IPS-18c (cell line): Measurements from ENCODE around the gene UBE2M.

ENCODE experiments used
- H3K4me3 ChIP-seq: 2 replicates; pipeline ENCODE4 v1.7.0; 2013; ENCODE audit warnings: low read depth, mild to moderate bottlenecking, low read length, moderate library complexity; ENCODE audit not compliant: insufficient read depth
- H3K9me3 ChIP-seq: one replicate; pipeline ENCODE4 v1.6.1; 2013; ENCODE audit warnings: mild to moderate bottlenecking, low read length, moderate library complexity; ENCODE audit not compliant: control insufficient read depth, insufficient read depth

UBE2M gene

DNA sequence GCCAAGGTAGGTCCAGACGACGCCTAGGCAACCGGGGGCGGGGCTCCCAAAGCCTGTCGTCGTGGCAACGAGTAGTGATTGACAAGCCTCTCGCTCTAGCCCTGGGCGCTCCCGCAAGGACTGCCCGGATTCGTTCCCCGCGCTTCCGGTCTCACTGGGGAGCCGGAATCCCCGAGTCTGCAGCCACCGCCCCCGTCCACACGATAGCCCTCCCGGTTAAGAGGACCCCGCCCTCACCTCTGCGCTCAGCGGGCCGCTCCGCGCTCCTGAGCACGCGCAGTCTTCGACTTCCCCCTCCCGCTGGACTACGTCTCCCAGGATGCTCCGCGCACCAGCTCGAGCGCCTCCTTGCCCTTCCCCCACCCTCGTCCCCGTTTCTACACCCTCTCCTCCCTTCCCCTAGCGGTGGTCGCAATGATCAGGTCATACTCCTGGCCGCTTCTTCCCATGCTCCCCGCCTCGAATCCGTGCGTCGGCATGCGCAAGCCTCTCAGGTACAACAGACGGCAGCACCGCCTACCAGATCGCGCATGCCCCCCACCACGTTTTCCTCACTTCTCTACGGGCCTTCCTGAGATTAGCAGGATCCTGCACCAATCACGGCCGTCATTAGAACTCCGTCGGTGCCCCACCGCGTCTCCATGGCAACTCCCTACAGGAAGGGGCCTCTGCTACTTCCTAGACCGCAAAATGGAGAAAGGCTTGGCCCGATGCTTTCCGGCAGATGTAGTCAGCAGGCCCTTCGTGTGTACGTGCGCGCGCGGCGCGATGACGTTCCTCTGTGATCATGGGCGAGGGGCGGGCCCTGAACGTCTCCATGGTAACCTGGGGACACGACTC, 14.6 kb upstream of the UBE2M start, which contains the start of gene MZF1:
TSS of gene MZF1 (minus strand) at position 518 of the 840 bp plus-strand sequence. CDS start 1,946 bp downstream, outside the sequence.
- Histone ChIP-seq H3K9me3 (no peaks in the 10 kb centered on the region), H3K4me3 (peak within 1 kb of the TSS; percentile 79)

DNA sequence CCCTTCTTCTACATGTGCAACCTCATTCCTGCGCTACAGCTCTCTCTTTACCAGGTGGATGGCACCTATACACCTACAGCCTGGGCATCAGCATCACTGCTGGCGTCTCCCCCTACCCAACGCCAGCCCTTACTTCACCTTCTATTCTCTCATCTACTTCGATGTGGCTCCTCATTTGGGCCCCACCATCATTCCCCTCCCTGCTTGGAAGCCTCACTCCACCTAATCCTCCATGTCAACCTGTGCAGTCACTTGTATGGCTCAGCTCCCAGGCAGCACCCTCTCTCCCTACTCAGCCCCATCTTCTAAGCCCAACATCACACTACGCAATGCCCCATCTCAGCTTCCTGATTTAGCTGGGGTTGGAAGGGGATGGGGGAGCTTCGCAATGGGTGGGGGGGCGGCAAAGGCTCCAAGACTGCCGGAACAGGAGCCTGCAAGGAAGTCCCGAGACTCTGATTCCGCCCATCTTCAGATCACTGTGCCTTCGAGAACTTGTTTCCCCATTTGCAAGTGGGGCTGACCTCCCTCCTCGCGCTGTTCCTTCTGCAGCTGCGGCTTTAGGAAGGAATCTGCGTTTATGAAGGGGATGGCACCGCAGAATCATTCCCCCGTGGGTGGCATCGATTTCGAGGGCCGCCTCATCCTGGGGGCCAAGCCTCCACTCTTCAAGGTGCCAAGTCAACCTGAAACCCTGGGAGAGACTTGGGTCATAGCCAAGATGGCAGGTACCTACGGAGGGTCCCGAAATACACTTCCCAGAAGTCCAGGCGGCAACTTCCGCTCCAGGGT, 13.8 kb upstream of the UBE2M start:
- H3K4me3 ChIP-seq = peak overlapping the region; percentile 79
- no peaks in the 10 kb centered on the region for H3K9me3 ChIP-seq

DNA sequence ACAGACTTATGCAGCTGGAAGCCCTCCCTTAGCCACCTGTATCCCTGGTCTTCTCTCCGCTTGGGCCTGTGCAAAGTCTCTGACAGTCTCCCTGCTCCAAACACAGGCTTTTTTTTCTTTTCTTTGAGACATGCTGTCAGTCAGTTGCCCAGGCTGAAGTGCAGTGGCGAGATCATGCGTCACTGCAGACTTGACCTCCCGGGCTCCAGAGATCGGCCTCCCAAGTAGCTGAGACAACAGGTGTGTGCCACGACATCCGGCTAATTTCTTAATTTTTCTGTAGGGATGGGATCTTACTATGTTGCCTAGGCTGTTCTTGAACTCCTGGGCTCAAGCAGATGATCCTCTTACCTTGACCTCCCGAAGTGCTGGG, 13.2 kb upstream of the UBE2M start:
- Histone ChIP-seq H3K9me3 (no peaks in the 10 kb centered on the region), H3K4me3 (no peak overlapping the region)

DNA sequence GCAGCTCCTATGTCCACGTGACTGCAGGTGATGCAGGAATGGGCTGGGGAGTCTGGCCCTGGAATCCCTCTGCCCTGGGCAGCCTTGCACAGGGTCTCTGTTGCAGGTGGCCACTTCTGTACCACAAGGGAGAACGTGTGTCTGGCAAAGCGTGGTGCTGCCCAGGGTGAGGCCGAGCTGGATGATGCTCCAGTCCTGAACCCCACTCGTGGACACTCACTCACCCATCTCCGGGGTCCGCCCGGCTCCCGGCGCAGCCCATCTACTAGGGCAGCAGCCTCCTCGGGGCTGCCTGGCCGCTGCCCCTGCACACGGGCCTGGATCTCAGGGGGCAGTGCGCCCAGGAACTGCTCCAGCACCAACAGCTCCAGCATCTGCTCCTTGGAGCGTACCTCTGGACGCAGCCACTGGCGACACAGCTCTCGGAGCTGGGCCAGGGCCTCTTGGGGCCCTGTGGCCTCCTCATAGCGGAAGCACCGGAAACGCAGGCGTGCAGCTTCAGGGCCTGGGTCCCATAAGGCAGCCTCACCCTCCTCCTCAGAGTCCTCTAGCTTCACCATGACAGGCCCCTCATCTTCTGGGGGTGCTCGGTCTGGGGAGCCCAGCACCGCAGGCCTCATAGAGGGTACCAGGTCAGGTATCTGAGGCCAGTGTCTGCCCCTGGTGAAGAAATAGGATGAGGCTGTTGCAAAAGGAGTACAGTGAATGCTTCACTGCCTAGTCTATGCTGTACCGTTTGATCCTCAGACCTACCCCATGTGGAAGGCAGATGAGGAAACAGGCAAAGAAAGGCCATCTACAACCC, 12.6 kb upstream of the UBE2M start:
- Histone ChIP-seq H3K4me3 (no peak overlapping the region; the same call in 1 of the 2 replicates), H3K9me3 (no peaks in the 10 kb centered on the region)

DNA sequence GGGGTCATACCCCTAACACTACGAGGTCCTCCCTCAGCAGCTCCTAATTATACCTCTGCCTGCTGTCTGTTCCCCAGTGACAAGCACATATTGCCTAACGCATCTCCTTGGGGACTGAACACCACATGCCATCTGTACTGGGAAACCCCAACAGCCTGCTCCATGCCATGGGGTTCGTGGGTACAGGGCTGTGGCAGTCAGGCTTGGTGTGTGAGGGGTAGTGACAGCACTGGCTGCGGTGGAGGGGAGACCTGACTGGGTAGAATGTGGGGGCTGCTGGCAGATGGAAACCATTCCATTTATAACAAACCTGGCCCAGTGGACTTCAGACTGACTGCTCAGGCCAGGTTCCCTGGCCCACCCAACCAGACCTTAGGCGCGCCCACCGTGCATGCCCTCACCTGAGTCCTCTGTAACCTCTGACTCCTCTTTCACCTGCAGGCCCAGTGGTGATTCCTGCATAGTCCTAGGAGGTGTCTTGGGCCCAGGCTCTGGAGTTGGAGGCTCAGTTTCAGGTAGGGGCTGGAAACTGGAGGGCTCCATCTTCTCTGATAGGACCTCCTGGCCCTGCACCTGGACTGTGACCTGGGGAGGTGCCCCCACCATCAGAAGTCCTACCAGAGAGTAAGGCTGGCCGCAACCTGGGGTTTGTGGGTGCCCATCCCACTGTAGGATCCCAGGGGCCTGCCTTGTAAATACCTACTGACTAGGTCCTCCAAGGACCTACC, 11.7 kb upstream of the UBE2M start:
- no peaks in the 10 kb centered on the region for H3K9me3 ChIP-seq
- no peak overlapping the region for H3K4me3 ChIP-seq

DNA sequence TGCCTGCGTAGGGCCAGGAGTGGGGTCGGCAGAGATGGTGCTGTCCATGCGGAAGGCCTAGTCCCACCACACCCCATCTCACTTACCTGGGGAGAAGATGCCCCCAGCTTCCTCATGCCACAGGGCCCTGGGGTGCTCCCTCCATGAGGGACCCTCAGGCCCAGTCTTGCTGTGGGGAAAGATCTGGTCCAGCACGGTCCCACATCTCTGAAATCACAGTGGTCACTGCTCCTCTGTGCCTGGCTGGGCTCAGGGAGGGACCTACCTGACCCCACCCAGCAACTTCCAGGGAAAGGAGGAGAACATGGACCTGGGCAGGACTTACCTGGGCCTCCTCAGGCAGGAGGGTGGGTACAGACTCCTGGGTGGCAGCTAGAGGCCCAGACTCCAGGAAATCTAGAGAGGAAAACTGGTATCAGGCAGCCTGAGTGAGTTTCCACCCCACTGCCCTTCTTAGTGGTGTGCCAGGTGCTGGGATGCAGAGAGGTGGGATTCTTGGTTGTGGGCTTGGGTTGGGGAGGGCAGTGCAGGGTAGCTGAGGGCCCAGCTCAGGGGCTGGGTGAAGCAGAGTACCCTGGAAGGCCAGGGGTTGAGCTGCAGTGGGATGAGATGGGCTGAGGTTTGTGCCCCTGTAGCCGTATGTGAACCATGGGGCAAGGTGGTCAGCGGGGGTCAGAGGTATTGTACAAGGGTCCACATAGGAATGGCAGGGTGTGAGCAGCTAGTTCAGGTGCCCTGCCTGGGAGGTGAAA, 11.0 kb upstream of the UBE2M start:
- Histone ChIP-seq H3K9me3 (no peaks in the 10 kb centered on the region), H3K4me3 (no peak overlapping the region)

DNA sequence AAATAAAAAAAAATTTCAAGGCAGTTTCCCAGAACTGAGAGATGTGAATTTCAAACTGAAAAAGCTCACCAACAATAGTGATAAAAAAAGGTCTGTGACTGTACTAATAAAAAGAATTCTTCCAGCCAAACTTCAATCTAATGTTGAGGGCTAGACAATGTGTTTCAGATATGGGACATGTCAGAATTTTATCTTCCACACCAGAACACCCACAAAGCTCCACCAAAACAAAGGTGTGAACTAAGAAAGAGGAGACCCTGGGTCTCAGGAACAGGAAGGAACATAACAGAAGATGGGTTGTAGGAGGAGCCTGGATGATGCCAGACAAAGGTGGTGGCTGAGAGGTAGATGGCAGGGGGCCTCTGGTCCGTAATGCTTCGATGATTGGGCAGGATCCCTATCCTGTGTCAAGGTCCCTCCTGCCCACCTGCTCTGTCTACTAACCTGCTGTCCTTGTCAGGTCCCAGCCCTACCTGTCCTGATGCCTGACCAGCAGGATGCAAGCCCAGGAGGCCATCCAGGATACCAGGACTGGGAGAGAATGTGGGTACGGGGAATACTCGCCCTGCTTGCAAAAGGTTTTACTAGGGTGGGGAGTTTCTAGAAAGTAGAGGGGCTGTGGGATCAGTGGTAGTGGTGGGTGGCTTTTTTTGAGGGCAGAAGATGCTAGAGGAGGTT, 10.2 kb upstream of the UBE2M start:
- no peak overlapping the region for H3K4me3 ChIP-seq
- H3K9me3 ChIP-seq = no peaks in the 10 kb centered on the region

DNA sequence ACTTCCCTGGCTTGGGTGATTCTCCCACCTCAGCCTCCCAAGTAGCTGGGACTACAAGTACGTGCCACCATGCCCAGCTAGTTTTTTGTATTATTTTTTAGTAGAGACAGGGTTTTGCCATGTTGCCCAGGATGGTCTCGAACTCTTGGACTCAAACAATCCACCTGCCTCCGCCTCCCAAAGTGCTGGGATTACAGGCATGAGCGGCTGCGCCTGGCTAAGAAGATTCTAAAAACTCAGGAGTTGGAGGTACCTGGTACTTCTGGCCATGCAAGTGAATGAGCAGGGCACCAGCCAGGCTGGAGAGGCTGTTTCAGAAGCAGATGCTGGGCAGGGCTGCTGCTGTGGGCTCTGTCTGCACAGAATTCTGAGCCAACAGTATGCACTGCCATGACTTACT, 8.6 kb upstream of the UBE2M start:
- no peak overlapping the region for H3K4me3 ChIP-seq
- no peaks in the 10 kb centered on the region for H3K9me3 ChIP-seq

DNA sequence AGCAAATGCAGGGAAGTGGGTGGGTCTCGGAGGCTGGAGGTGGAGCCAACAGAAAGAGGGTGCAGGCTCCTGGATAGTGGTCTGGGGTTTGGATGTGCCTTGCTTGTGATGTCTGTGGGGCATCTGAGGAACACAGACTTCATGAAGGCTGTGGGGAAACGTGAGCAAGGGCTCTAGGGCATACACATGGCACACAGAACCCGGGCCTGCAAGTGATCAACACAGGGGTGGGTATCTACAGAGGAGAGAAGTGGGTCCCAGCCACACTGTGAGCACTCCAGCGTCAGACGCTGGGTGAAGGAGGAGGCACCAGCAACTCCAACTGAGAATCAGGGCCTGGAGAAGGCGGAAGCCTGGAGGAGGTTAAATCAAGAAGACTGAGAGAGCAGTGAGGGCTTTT, 5.4 kb upstream of the UBE2M start:
- H3K4me3 ChIP-seq = no peak overlapping the region
- no peaks in the 10 kb centered on the region for H3K9me3 ChIP-seq

DNA sequence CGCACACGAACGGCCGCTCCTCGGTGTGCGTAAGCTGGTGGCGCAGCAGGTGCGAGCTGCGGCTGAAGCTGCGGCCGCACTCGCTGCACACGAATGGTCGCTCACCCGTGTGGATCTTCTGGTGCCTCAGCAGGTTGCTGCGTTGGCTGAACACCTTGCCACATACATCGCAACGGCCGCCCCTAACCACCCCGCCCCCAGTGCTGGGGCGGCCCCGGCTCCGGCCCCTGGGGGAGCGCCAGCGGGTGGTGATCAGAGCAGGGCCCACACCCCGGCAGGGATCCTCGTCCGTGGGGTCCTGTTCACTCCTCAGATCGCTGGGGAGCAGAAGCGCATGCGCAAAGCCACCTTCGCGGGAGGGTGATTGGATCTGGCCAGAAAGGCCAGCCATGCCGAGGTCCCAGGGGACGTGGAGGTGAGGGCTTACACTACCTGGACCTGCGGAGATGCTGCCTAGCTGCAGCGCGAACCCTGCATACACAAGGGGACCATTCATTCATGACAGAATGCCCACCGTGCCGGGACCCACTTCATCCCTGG, 4.7 kb upstream of the UBE2M start:
- Histone ChIP-seq H3K4me3 (peak overlapping the region; percentile 34; the same call in 1 of the 2 replicates), H3K9me3 (no peaks in the 10 kb centered on the region)

DNA sequence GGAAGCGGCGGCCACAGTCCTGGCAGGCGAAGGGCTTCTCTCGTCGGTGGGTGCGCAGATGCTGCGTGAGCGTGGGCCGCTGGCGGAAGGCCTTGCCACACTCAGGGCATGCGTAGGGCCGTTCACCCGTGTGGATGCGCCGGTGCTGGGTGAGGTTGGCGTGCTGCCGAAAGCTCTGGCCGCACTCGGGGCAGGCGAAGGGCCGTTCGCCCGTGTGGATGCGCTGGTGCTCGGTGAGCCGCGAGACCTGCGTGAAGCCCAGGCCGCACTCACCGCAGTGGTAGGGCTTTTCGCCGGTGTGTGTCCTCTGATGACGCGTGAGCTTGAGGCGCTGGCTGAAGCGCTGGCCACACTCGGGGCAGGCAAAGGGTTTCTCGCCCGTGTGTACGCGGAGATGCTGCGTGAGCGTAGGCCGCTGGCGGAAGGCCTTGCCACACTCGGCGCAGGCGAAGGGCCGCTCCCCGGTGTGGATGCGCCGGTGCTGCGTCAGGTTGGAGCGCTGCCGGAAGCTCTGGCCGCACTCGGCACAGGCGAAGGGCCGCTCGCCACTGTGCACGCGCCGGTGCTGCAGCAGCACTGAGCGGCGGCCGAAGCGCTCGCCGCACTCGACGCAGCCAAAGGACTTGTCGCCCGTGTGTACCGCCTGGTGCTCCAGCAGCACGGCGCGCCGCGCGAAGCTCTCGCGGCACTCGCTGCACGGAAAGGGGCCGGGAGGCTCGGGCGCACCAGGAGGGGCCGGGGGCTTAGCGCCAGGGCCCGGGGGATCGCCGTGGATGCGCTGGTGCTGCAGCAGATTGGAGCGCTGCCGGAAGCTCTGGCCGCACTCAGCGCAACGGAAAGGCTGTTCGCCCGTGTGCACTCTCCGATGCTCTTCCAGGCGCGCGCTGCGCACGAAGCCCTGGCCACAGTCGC, 4.0 kb upstream of the UBE2M start:
- no peaks in the 10 kb centered on the region for H3K9me3 ChIP-seq
- H3K4me3 ChIP-seq = peak overlapping the region; percentile 34; the same call in 1 of the 2 replicates

DNA sequence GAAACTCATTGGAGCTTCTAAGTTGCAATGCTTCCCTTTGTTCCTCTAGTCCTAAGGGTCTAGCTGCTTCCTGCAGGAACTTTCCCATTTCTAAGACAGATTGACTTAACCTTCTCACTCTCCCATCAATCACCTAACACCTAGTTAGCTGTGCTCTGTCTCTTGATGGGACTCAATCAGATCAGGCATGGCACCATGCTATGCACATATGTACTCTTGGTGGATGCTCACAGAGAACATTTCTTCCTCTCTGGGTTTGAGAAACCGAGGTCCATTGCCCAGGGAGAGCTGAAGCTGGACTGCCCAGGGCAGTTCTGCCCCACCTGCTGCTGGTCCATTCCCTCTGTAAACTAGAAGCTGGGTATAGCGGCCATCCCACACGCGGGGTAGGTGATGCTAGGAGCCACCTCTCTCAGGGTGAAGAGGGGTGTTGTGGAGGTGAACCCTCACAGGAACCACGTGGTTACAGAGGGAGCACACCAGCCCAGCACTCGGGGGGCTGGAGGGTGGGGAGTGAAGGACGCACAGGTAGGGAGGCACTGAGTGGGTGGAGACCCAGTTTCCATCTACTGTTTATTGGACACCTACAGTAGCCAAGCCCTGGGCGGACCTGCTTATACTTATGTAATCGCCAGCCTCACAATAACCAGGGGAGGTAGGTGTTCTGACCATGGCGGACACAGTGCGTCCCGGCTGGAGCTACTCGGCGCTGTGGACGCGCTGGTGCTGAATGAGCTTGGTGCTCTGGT, 3.1 kb upstream of the UBE2M start:
- Histone ChIP-seq H3K4me3 (no peak overlapping the region), H3K9me3 (no peaks in the 10 kb centered on the region)

DNA sequence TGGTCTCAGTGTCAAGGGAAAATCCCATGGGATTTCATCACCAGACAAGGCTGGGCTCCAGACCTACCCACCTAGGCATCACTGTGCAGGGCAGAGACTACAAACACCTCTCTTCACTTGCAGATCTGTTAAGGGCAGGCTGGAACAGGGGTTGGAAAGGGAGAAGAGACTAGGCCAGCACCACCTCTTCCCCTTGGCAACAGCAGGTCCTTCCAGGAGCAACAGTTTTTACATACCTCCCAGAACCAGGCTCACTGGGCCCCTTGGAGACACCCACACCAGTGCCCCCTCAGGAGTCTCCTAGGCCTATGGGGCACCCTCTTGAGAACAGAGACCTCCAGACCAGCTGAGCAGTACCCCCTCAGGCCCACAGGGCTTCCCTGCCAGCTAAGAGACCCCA, 2.5 kb upstream of the UBE2M start:
- Histone ChIP-seq H3K4me3 (no peak overlapping the region), H3K9me3 (no peaks in the 10 kb centered on the region)
